SU-DHL-6 (cell line): Measurements from ENCODE around the gene MYO18A.

Experiments
- H2AFZ ChIP-seq: fragments of 200-600 bp; sonication (generic); 2 replicates; pipeline ENCODE4 v1.6.1; 2014; ENCODE audit warnings: low read depth, mild to moderate bottlenecking, moderate library complexity, mixed read lengths, antibody characterized with exemption, low read length; ENCODE audit not compliant: severe bottlenecking
- H3F3A ChIP-seq: fragments of 200-600 bp; shearing (Covaris generic); 2 replicates; pipeline ENCODE4 v1.6.0; 2016; ENCODE audit warnings: antibody characterized with exemption, mild to moderate bottlenecking; ENCODE audit not compliant: insufficient read depth
- H3K27ac ChIP-seq: fragments of 200-600 bp; sonication (generic); 2 replicates; pipeline ENCODE4 v1.5.1; 2016; ENCODE audit warnings: low read depth, mild to moderate bottlenecking, low read length, moderate library complexity, mixed read lengths
- H3K27me3 ChIP-seq: fragments of 200-600 bp; sonication (generic), shearing (Covaris generic); 2 replicates; pipeline ENCODE4 v1.6.0; 2014; ENCODE audit warnings: mild to moderate bottlenecking, low read length
- H3K36me3 ChIP-seq: fragments of 200-600 bp; sonication (generic); 2 replicates; pipeline ENCODE4 v1.6.1; 2014; ENCODE audit warnings: mild to moderate bottlenecking, low read length, mixed read lengths
- H3K4me2 ChIP-seq: fragments of 300-600, 200-600 bp; shearing (Covaris generic), sonication (generic); 2 replicates; pipeline ENCODE4 v1.6.0; 2014; ENCODE audit warnings: low read length, low read depth, mild to moderate bottlenecking; ENCODE audit not compliant: poor library complexity, severe bottlenecking
- H3K4me3 ChIP-seq: fragments of 200-600 bp; sonication (generic); 2 replicates; pipeline ENCODE4 v1.5.1; 2014; ENCODE audit warnings: antibody characterized with exemption, low read length, mild to moderate bottlenecking, mixed read lengths; ENCODE audit not compliant: insufficient read depth, poor library complexity, severe bottlenecking
- H3K79me2 ChIP-seq: fragments of 200-600 bp; sonication (generic); 2 replicates; pipeline ENCODE4 v1.6.1; 2014; ENCODE audit warnings: mild to moderate bottlenecking, low read length, moderate library complexity; ENCODE audit not compliant: insufficient read depth
- H3K9ac ChIP-seq: fragments of 200-600 bp; sonication (generic); 2 replicates; pipeline ENCODE4 v1.7.0; 2014; ENCODE audit warnings: mild to moderate bottlenecking, low read length
- H3K9me2 ChIP-seq: fragments of 200-600 bp; sonication (generic); replicated peaks from 2 replicates; pipeline ENCODE4 v1.6.1; 2014; ENCODE audit warnings: low read length; ENCODE audit not compliant: insufficient read depth
- H3K9me3 ChIP-seq: fragments of 200-600 bp; sonication (generic); 2 replicates; pipeline ENCODE4 v1.6.1; 2014; ENCODE audit warnings: low read length, mixed read lengths; ENCODE audit not compliant: insufficient read depth
- H4K20me1 ChIP-seq: fragments of 200-600 bp; sonication (generic); 2 replicates; pipeline ENCODE4 v1.6.1; 2014; ENCODE audit warnings: low read depth, mild to moderate bottlenecking, antibody characterized with exemption, low read length, moderate library complexity, mixed read lengths
- CTCF ChIP-seq: fragments of 200-600 bp; sonication (generic); IDR thresholded peaks from one replicate; pipeline ENCODE4 v1.5.1; 2017; ENCODE audit warnings: antibody characterized with exemption, mild to moderate bottlenecking, low read length, moderate library complexity; ENCODE audit not compliant: insufficient read depth, poor library complexity, severe bottlenecking
- EZH2phosphoT487 ChIP-seq: fragments of 200-600 bp; sonication (generic), shearing (Covaris generic); conservative IDR thresholded peaks from 2 replicates; pipeline ENCODE4 v1.6.1; 2018; ENCODE audit warnings: mild to moderate bottlenecking, antibody characterized with exemption, low read length, moderate library complexity, mixed read lengths

MYO18A gene

DNA sequence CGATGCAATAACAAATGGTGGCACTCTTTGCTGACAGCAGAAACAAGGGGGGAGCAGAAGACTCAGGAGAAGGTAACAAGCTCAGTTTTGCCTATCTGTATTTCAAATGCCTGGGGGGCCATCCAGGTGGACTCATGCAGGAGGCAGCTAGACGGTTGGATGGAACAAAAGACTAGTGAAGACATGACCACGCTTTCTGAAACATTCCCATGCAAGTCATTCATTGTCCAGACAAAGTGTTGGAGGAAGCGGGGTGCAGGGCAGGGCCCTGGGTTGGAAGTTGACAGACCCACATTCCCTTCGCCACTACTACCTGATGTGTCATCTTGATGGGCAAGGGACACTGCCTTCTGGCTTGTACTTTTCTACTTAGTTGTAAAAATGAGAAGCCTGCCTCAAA is 36.7 kb upstream of the MYO18A start:
- Histone ChIP-seq H3K79me2 (no peaks in the 10 kb centered on the region), H2AFZ (no peak overlapping the region), H3K9ac (no peak overlapping the region), H3K27ac (no peak overlapping the region), H3K9me3 (no peaks in the 10 kb centered on the region), H3K4me3 (no peak overlapping the region), H3K4me2 (no peak overlapping the region), H3K36me3 (no peaks in the 10 kb centered on the region), H3F3A (no peaks in the 10 kb centered on the region), H3K27me3 (no peaks in the 10 kb centered on the region), H4K20me1 (no peaks in the 10 kb centered on the region), H3K9me2 (no peaks in the 10 kb centered on the region)
- TF ChIP-seq CTCF = no peak
- no peak for TF ChIP-seq EZH2phosphoT487

DNA sequence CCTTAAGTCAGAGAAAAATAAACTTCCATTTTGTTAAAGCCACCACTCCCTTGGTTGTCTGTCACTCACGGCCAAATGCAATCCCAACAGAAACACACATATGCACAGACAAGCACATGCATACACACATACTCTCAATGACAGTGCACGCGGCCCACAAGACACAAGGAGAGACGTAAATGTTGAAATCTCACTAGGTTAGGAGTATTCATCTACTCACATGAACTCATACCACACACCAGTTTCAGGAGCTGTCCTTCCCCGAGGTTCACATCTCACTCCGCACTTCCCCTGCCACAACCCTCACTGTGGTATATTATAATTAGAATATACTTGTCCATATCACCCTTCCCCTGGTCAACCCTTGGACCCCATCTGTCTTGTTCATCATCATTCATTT is 36.0 kb upstream of the MYO18A start:
- H3K36me3 ChIP-seq = no peaks in the 10 kb centered on the region
- H3K27me3 ChIP-seq = no peaks in the 10 kb centered on the region
- TF ChIP-seq CTCF = no peak
- H3K27ac ChIP-seq = no peak overlapping the region
- no peaks in the 10 kb centered on the region for H3K79me2 ChIP-seq
- no peak overlapping the region for H2AFZ ChIP-seq
- H4K20me1 ChIP-seq = no peaks in the 10 kb centered on the region
- H3K9ac ChIP-seq = no peak overlapping the region
- H3K9me2 ChIP-seq = no peaks in the 10 kb centered on the region
- no peaks in the 10 kb centered on the region for H3F3A ChIP-seq
- H3K4me3 ChIP-seq = no peak overlapping the region
- H3K9me3 ChIP-seq = no peaks in the 10 kb centered on the region
- no peak overlapping the region for H3K4me2 ChIP-seq

DNA sequence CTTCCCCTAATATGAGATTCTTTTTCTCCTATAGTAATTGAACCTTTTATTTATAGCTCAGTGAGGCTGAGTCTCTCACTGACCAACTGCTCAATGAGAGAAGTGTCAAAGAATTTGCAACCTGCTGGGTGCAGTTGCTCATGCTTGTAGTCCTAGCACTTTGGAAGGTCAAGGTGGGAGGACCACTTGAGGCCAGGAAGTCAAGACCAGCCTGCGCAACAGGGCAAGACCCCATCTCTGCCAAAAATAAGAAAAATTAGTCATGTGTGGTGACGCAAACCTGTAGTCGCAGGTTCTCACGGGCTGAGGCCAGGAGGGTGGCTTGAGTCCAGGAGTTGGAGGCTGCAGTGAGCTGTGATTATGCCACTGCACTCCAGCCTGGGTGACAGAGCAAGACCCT is 35.5 kb upstream of the MYO18A start:
- Histone ChIP-seq H3K4me3 (no peak overlapping the region), H3K4me2 (no peak overlapping the region), H4K20me1 (no peaks in the 10 kb centered on the region), H3K36me3 (no peaks in the 10 kb centered on the region), H3K9ac (no peak overlapping the region), H3K79me2 (no peaks in the 10 kb centered on the region), H3K9me3 (no peaks in the 10 kb centered on the region), H3K9me2 (no peaks in the 10 kb centered on the region), H2AFZ (no peak overlapping the region), H3K27ac (no peak overlapping the region), H3F3A (no peaks in the 10 kb centered on the region), H3K27me3 (no peaks in the 10 kb centered on the region)
- TF ChIP-seq CTCF (no peak), EZH2phosphoT487 (no peak)

- H3K9me3 ChIP-seq = no peaks in the 10 kb centered on the region
These were observed 35.0 kb upstream of the MYO18A start for GRCh38 chr17:29215174-29215573.

More at GRCh38 chr17:29215174-29215573, 35.0 kb upstream of the MYO18A start:
- H3K9me2 ChIP-seq = no peaks in the 10 kb centered on the region
- TF ChIP-seq EZH2phosphoT487 (no peak), CTCF (no peak)
- no peaks in the 10 kb centered on the region for H3K27me3 ChIP-seq
- no peak overlapping the region for H3K27ac ChIP-seq
- H3K79me2 ChIP-seq = no peaks in the 10 kb centered on the region
- no peaks in the 10 kb centered on the region for H3K36me3 ChIP-seq
- no peak overlapping the region for H2AFZ ChIP-seq
- no peak overlapping the region for H3K4me3 ChIP-seq
- H3F3A ChIP-seq = no peaks in the 10 kb centered on the region
- no peak overlapping the region for H3K9ac ChIP-seq
- H3K4me2 ChIP-seq = no peak overlapping the region
- H4K20me1 ChIP-seq = no peaks in the 10 kb centered on the region
